Measurements from ENCODE around the gene RASL11A. TPM values are rescaled to one million over a fixed set of nuclear protein-coding genes. Genes with fewer than 3 reads are reported as not detected.
A peak's percentile ranks its signal among the peaks of the same experiment; 100 is the strongest.

RASL11A gene
- total RNA-seq, 4 donors from 2014 or later: 18.9 to 36.1 (median 28.6) TPM

DNA sequence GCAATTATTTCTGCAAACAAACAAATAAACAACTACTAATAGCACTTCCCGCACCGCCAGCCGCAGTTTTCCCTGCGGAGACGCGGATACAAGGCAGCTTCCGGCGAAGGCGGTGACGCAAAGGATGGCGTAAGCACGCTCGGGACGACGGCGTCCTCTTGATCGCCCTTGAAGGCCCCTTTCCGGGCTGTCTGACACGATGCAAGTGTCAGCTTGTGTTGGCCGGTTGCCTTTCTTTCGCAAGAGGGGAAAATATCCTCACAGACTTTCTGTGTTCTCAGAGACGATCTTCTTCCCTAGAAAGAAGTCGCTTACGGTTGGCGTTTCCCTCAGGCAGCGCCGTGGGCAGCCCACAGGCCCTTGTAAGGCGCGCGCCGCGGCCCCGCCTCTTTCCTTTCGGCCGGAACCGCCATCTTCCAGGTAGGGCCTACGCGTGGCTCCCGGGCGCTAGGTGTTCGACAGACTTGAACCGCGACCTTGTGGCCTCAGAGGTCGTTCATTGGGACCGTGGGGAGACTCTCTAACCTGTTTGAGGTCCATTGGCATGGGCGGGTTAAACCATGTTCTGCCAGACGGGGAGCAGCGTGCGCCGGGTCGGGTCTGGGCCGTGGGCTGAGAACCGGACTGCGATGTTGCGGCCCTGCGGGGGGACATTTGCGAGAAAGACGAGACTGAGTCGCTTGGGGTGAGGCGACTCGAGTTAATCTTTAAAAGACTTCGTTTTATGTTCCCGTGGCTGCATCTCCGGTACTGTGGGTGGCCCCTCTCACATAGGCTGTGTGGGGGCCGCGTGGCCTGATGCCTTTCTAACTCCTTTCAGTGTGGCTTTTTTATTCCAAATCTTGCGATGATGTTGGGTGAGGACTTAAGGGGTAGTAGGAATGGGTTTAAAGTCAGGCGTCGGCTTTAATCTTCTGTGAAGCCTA lies 19.2 kb upstream of the RASL11A start, which contains the start of gene RPL21:
TSS of gene RPL21 (plus strand) at position 393 of the 926 bp plus-strand sequence. CDS start 2,219 bp downstream, outside the sequence.
- intact Hi-C loops (cut with DNase I; ENCODE audit: low total_unique reads): loop anchor here (5.0 kb wide), 1 partner anchor 79 kb away; the partner anchor contains the start of gene USP12
- H3K36me3 ChIP-seq: no peaks in the 10 kb centered on the region
- peak within 1 kb of the TSS; percentile 88 to 100 for H3K4me3 ChIP-seq
- no peaks in the 10 kb centered on the region for H3K9me3 ChIP-seq
- peaks cover 6 to 11% of the 10 kb centered on the region in 2 donors for H3K4me1 ChIP-seq
- H3K27me3 ChIP-seq: no peaks in the 10 kb centered on the region
- TF ChIP-seq, protein P1, sequence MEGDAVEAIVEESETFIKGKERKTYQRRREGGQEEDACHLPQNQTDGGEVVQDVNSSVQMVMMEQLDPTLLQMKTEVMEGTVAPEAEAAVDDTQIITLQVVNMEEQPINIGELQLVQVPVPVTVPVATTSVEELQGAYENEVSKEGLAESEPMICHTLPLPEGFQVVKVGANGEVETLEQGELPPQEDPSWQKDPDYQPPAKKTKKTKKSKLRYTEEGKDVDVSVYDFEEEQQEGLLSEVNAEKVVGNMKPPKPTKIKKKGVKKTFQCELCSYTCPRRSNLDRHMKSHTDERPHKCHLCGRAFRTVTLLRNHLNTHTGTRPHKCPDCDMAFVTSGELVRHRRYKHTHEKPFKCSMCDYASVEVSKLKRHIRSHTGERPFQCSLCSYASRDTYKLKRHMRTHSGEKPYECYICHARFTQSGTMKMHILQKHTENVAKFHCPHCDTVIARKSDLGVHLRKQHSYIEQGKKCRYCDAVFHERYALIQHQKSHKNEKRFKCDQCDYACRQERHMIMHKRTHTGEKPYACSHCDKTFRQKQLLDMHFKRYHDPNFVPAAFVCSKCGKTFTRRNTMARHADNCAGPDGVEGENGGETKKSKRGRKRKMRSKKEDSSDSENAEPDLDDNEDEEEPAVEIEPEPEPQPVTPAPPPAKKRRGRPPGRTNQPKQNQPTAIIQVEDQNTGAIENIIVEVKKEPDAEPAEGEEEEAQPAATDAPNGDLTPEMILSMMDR (IDR thresholded peaks at IDR 0.05): no peak
- TF ChIP-seq POLR2A (IDR thresholded peaks at IDR 0.05): peak; percentile 41 to 83
- peak within 1 kb of the TSS; percentile 95 to 98 for H3K27ac ChIP-seq
- DNase-seq: peak; percentile 95 to 97

DNA sequence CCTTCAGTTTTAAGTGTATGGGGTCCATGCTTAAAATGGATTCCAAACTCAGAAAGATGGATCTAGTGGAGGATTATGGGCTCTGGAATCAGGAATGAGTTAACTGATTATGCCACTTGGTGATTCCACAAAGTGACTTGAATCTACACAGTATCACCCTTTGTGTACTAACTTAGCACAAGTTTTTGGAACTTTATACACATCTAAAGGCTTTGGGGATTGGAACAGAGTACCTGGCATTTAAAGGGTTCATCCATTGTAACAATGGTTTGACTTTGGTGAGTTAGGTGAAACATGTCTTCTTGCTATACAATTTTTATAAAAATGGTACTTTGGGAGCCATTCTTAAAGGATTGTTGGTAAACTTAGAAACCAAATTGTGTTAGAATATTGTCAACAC lies 18.2 kb upstream of the RASL11A start:
- H3K9me3 ChIP-seq: no peaks in the 10 kb centered on the region
- peak overlapping the region; percentile 95 to 98 for H3K27ac ChIP-seq
- peaks cover 6 to 11% of the 10 kb centered on the region in 2 donors for H3K4me1 ChIP-seq
- intact Hi-C loops (cut with DNase I; ENCODE audit: low total_unique reads): loop anchor here (5.0 kb wide), 1 partner anchor 80 kb away; the partner anchor contains the start of gene USP12
- DNase-seq: no peak
- no peak for TF ChIP-seq POLR2A (IDR thresholded peaks at IDR 0.05)
- TF ChIP-seq, protein P1 (IDR thresholded peaks at IDR 0.05): no peak
- H3K36me3 ChIP-seq: no peaks in the 10 kb centered on the region
- peak overlapping the region; percentile 88 to 100 for H3K4me3 ChIP-seq
- H3K27me3 ChIP-seq: no peaks in the 10 kb centered on the region

DNA sequence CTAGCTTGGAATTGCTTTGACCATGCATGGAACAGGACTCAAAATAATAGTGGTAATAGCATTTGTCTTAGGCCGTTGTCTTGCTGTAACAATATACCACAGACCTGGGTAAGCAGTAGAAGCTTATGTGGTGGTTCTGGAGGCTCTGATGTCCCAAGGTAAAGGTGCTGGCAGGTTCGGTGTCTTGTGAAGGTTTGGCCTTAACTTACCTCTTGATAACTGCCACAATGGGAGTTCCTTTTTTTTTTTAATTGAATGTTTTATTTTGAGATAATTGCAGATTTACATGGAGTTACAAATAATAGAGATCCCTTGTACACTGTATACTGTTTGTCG lies 13.4 kb upstream of the RASL11A start:
- no peak for DNase-seq
- peaks cover 6 to 11% of the 10 kb centered on the region in 2 donors for H3K4me1 ChIP-seq
- H3K27ac ChIP-seq: no peak overlapping the region
- no peak for TF ChIP-seq POLR2A (IDR thresholded peaks at IDR 0.05)
- TF ChIP-seq, protein P1 (IDR thresholded peaks at IDR 0.05): no peak
- no peaks in the 10 kb centered on the region for H3K36me3 ChIP-seq
- no peaks in the 10 kb centered on the region for H3K9me3 ChIP-seq
- intact Hi-C loops (cut with DNase I; ENCODE audit: low total_unique reads): no loop called here
- H3K4me3 ChIP-seq: no peak overlapping the region
- no peaks in the 10 kb centered on the region for H3K27me3 ChIP-seq

DNA sequence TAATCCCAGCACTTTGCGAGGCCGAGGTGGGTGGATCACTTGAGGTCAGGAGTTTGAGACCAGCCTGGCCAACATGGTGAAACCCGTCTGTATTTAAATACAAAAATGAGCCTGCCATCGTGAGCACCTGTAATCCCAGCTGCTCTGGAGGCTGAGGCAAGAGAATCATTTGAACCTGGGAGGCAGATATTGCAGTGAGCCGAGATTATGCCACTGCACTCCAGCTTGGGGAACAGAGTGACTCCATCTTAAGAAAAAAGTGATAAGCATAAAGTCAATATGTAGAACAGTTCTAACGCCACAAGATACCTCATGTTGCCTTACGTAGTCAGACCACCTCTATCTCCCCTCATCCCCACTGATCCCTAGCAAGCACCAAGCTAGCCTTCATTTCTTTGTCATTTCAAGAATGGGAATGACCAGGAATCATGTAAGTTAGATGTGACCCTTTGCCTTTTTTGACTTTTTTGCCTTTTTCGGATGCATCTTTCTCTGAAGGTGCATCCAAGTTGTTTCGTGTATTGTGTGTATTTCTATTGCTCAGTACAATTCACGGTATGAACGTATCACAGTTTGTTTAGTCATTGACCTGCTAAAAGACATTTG lies 12.9 kb upstream of the RASL11A start:
- H3K9me3 ChIP-seq: no peaks in the 10 kb centered on the region
- no peak for DNase-seq
- no peak for TF ChIP-seq POLR2A (IDR thresholded peaks at IDR 0.05)
- TF ChIP-seq, protein P1 (IDR thresholded peaks at IDR 0.05): no peak
- intact Hi-C loops (cut with DNase I; ENCODE audit: low total_unique reads): no loop called here
- H3K27me3 ChIP-seq: no peaks in the 10 kb centered on the region
- peaks cover 2 to 9% of the 10 kb centered on the region in 2 donors for H3K4me1 ChIP-seq
- H3K4me3 ChIP-seq: no peak overlapping the region
- H3K27ac ChIP-seq: no peak overlapping the region
- no peaks in the 10 kb centered on the region for H3K36me3 ChIP-seq
